OCI-LY1 (cell line): Measurements from ENCODE around the gene BCO2.

ENCODE experiments used
- H2AFZ ChIP-seq: fragments of 200-600 bp; sonication (generic), shearing (Covaris generic); 2 replicates; pipeline ENCODE4 v1.6.0; 2014; ENCODE audit warnings: antibody characterized with exemption, mild to moderate bottlenecking, low read length
- H3F3A ChIP-seq: fragments of 200-600 bp; sonication (generic), shearing (Covaris generic); 2 replicates; pipeline ENCODE4 v1.6.0; 2014; ENCODE audit warnings: mild to moderate bottlenecking, antibody characterized with exemption, low read length, moderate library complexity; ENCODE audit not compliant: insufficient read depth
- H3K27ac ChIP-seq: fragments of 200-600 bp; sonication (generic); 2 replicates; pipeline ENCODE4 v1.5.1; 2014; ENCODE audit warnings: low read length, mixed run types, mild to moderate bottlenecking, low read depth; ENCODE audit not compliant: poor library complexity, severe bottlenecking
- H3K27me3 ChIP-seq: fragments of 200-600 bp; sonication (generic); 2 replicates; pipeline ENCODE4 v1.6.0; 2014; ENCODE audit warnings: antibody characterized with exemption, mild to moderate bottlenecking, low read length, moderate library complexity; ENCODE audit not compliant: insufficient read depth
- H3K36me3 ChIP-seq: fragments of 200-600 bp; sonication (generic); 2 replicates; pipeline ENCODE4 v1.6.1; 2014; ENCODE audit warnings: mild to moderate bottlenecking, antibody characterized with exemption, low read length, moderate library complexity, mixed read lengths; ENCODE audit not compliant: insufficient read depth
- H3K4me1 ChIP-seq: fragments of 200-600 bp; sonication (generic); 2 replicates; pipeline ENCODE4 v1.5.1; 2014; ENCODE audit warnings: mild to moderate bottlenecking, low read length, moderate library complexity; ENCODE audit not compliant: insufficient read depth, severe bottlenecking
- H3K4me2 ChIP-seq: fragments of 200-600 bp; sonication (generic), shearing (Covaris generic); 2 replicates; pipeline ENCODE4 v1.6.1; 2014; ENCODE audit warnings: low read length
- H3K4me3 ChIP-seq: fragments of 200-600 bp; sonication (generic); 2 replicates; pipeline ENCODE4 v1.5.1; 2014; ENCODE audit warnings: low read length, low read depth, mild to moderate bottlenecking, mixed read lengths; ENCODE audit not compliant: poor library complexity, severe bottlenecking
- H3K79me2 ChIP-seq: fragments of 200-600 bp; shearing (Covaris generic); 2 replicates; pipeline ENCODE4 v1.6.1; 2016; ENCODE audit warnings: mixed run types, low read length, mixed read lengths; ENCODE audit not compliant: insufficient read depth
- H3K9ac ChIP-seq: fragments of 200-600 bp; sonication (generic), shearing (Covaris generic); 2 replicates; pipeline ENCODE4 v1.6.1; 2014; ENCODE audit warnings: mild to moderate bottlenecking, low read length, mixed read lengths
- H3K9me2 ChIP-seq: fragments of 200-600 bp; sonication (generic), shearing (Covaris generic); 2 replicates; pipeline ENCODE4 v1.6.1; 2014; ENCODE audit warnings: low read depth, mild to moderate bottlenecking, low read length, mixed read lengths
- H3K9me3 ChIP-seq: fragments of 200-600 bp; shearing (Covaris generic); 2 replicates; pipeline ENCODE4 v1.6.1; 2014; ENCODE audit warnings: low read length, mixed read lengths
- H4K20me1 ChIP-seq: fragments of 200-600 bp; sonication (generic), shearing (Covaris generic); 2 replicates; pipeline ENCODE4 v1.6.0; 2016; ENCODE audit warnings: mild to moderate bottlenecking, low read length; ENCODE audit not compliant: insufficient read depth
- CTCF ChIP-seq: fragments of 200-600 bp; sonication (generic), shearing (Covaris generic); IDR thresholded peaks from 2 replicates; pipeline ENCODE4 v1.5.1; 2017; ENCODE audit warnings: mild to moderate bottlenecking, antibody characterized with exemption, low read length, moderate library complexity, mixed read lengths
- EZH2 ChIP-seq: fragments of 200-600 bp; sonication (generic), shearing (Covaris generic); IDR thresholded peaks from 2 replicates; pipeline ENCODE4 v1.8.0; 2017; ENCODE audit warnings: borderline replicate concordance, mixed run types, mild to moderate bottlenecking, antibody characterized with exemption, low read length, moderate library complexity, mixed read lengths

BCO2 gene

GRCh38 chr11:112178428-112178827 is 3.1 kb downstream of the BCO2 start:
- Histone ChIP-seq H3K36me3 (no peaks in the 10 kb centered on the region), H3K9me3 (no peaks in the 10 kb centered on the region), H3F3A (no peaks in the 10 kb centered on the region), H3K4me3 (no peak overlapping the region), H3K4me2 (no peak overlapping the region), H2AFZ (no peak overlapping the region), H3K79me2 (no peaks in the 10 kb centered on the region), H3K9ac (no peak overlapping the region), H3K27me3 (no peaks in the 10 kb centered on the region), H3K9me2 (no peaks in the 10 kb centered on the region), H3K4me1 (peaks cover 8% of the 10 kb centered on the region), H4K20me1 (no peaks in the 10 kb centered on the region), H3K27ac (no peak overlapping the region)
- no peak for TF ChIP-seq EZH2

- H3K9ac ChIP-seq = no peak overlapping the region
- H3K9me3 ChIP-seq = no peaks in the 10 kb centered on the region
- no peak overlapping the region for H3K27ac ChIP-seq
- H3K4me1 ChIP-seq = peaks cover 8% of the 10 kb centered on the region
- no peak overlapping the region for H3K4me2 ChIP-seq
- no peaks in the 10 kb centered on the region for H4K20me1 ChIP-seq
- TF ChIP-seq CTCF (no peak), EZH2 (no peak)
- H3F3A ChIP-seq = no peaks in the 10 kb centered on the region
- no peaks in the 10 kb centered on the region for H3K9me2 ChIP-seq
- H3K4me3 ChIP-seq = no peak overlapping the region
- H2AFZ ChIP-seq = no peak overlapping the region
- H3K27me3 ChIP-seq = peaks cover 3% of the 10 kb centered on the region; the same call in 1 of the 2 replicates
- H3K36me3 ChIP-seq = no peaks in the 10 kb centered on the region
- no peaks in the 10 kb centered on the region for H3K79me2 ChIP-seq
Measured at GRCh38 chr11:112178936-112179335, 3.6 kb downstream of the BCO2 start.

GRCh38 chr11:112179601-112180000 is 4.3 kb downstream of the BCO2 start:
- Histone ChIP-seq H3K27ac (no peak overlapping the region), H3K4me2 (no peak overlapping the region), H3K4me1 (peaks cover 8% of the 10 kb centered on the region), H4K20me1 (no peaks in the 10 kb centered on the region), H3K4me3 (no peak overlapping the region), H3K36me3 (no peaks in the 10 kb centered on the region), H3F3A (no peaks in the 10 kb centered on the region), H3K9me3 (no peaks in the 10 kb centered on the region), H3K27me3 (peaks cover 3% of the 10 kb centered on the region; the same call in 1 of the 2 replicates), H3K9ac (no peak overlapping the region), H3K9me2 (no peaks in the 10 kb centered on the region), H2AFZ (no peak overlapping the region), H3K79me2 (no peaks in the 10 kb centered on the region)
- TF ChIP-seq EZH2 (no peak), CTCF (no peak)

- TF ChIP-seq EZH2 = no peak
- no peak for TF ChIP-seq CTCF
- no peak overlapping the region for H3K9ac ChIP-seq
- no peaks in the 10 kb centered on the region for H3K79me2 ChIP-seq
- H3K27me3 ChIP-seq = peaks cover 3% of the 10 kb centered on the region; the same call in 1 of the 2 replicates
- H4K20me1 ChIP-seq = no peaks in the 10 kb centered on the region
- no peak overlapping the region for H3K27ac ChIP-seq
- H3K9me2 ChIP-seq = no peaks in the 10 kb centered on the region
- no peak overlapping the region for H3K4me3 ChIP-seq
- H3K4me2 ChIP-seq = no peak overlapping the region
- H3K4me1 ChIP-seq = no peaks in the 10 kb centered on the region
- no peak overlapping the region for H2AFZ ChIP-seq
- H3F3A ChIP-seq = no peaks in the 10 kb centered on the region
- no peaks in the 10 kb centered on the region for H3K9me3 ChIP-seq
- no peaks in the 10 kb centered on the region for H3K36me3 ChIP-seq
Measured at GRCh38 chr11:112182867-112183266, 7.6 kb downstream of the BCO2 start.
